ENCODE measurements around the gene ALG8. TPM values are rescaled to one million over a fixed set of nuclear protein-coding genes. Genes with fewer than 3 reads are reported as not detected.

ALG8 gene
- total and polyA plus RNA-seq, 2 experiments from 2014 or later: 94.3 to 130 TPM

- H3K27me3 Mint-ChIP-seq (ENCODE audit: insufficient read depth, low read depth, poor library complexity): peaks cover 1% of the 10 kb centered on the region
- no peaks in the 10 kb centered on the region for H3K27me3 ChIP-seq (ENCODE audit: insufficient read depth)
- H3K9me2 ChIP-seq (ENCODE audit: insufficient read depth): no peaks in the 10 kb centered on the region
- H3K4me3 ChIP-seq: no peak overlapping the region
- TF ChIP-seq ZNF114 (CRISPR knock-in tag; IDR thresholded peaks at IDR 0.05) (no peak), NANOG (IDR thresholded peaks at IDR 0.05; ENCODE audit: borderline replicate concordance) (no peak), ZNF331 (CRISPR knock-in tag; IDR thresholded peaks at IDR 0.05; ENCODE audit: low read depth) (no peak), CTCF (conservative IDR thresholded peaks at IDR 0.05; ENCODE audit: low read depth in 2 of 2) (no peak), STAT1 (IDR thresholded peaks at IDR 0.05; ENCODE audit: unreplicated experiment) (no peak), CREB1 (CRISPR knock-in tag; IDR thresholded peaks at IDR 0.05; ENCODE audit: low read depth) (no peak), POLR2AphosphoS5 (IDR thresholded peaks at IDR 0.05; ENCODE audit: low read depth) (no peak), ETS1 (IDR thresholded peaks at IDR 0.05) (no peak)
- H3F3A ChIP-seq (replicated peaks; ENCODE audit: low read depth): no peaks in the 10 kb centered on the region
- H3K9me3 Mint-ChIP-seq: no peaks in the 10 kb centered on the region
- H3K27ac ChIP-seq (ENCODE audit: low read depth): no peak overlapping the region
- no peak overlapping the region for H3K27ac Mint-ChIP-seq
- H3K79me2 ChIP-seq (replicated peaks; ENCODE audit: insufficient read depth): no peaks in the 10 kb centered on the region
- ATAC-seq (no peak), DNase-seq (ENCODE audit: low spot score) (no peak)
- peaks cover 47% of the 10 kb centered on the region for H3K36me3 Mint-ChIP-seq (ENCODE audit: low read depth)
- no peaks in the 10 kb centered on the region for H4K20me1 ChIP-seq (replicated peaks; ENCODE audit: insufficient read depth)
- H3K4me2 ChIP-seq: no peak overlapping the region
- H3K4me3 Mint-ChIP-seq: no peak overlapping the region
- no peak overlapping the region for H2AFZ ChIP-seq
- H3K36me3 ChIP-seq (ENCODE audit: insufficient read depth): peaks cover 41% of the 10 kb centered on the region; the same call in 1 of the 2 replicates
- H3K4me1 ChIP-seq (ENCODE audit: insufficient read depth): no peaks in the 10 kb centered on the region
- no peaks in the 10 kb centered on the region for H3K4me1 Mint-ChIP-seq
Observed at GRCh38 chr11:78112582-78113275, 26.7 kb downstream of the ALG8 start.

- TF ChIP-seq CREB1 (CRISPR knock-in tag; IDR thresholded peaks at IDR 0.05; ENCODE audit: low read depth) (no peak), CTCF (conservative IDR thresholded peaks at IDR 0.05; ENCODE audit: low read depth in 2 of 2) (no peak), STAT1 (IDR thresholded peaks at IDR 0.05; ENCODE audit: unreplicated experiment) (no peak), JUNB (IDR thresholded peaks at IDR 0.05; ENCODE audit: unreplicated experiment) (no peak), EZH2 (IDR thresholded peaks at IDR 0.05; ENCODE audit: low read depth, unreplicated experiment) (no peak), NANOG (IDR thresholded peaks at IDR 0.05; ENCODE audit: borderline replicate concordance) (no peak)
- DNase-seq (ENCODE audit: low spot score): no peak
- no peaks in the 10 kb centered on the region for H3K4me1 Mint-ChIP-seq
- H3K4me3 Mint-ChIP-seq: no peak overlapping the region
- H3K27ac Mint-ChIP-seq: no peak overlapping the region
- H3K4me2 ChIP-seq: no peak overlapping the region
- no peaks in the 10 kb centered on the region for H3K79me2 ChIP-seq (replicated peaks; ENCODE audit: insufficient read depth)
- H3K27me3 Mint-ChIP-seq (ENCODE audit: insufficient read depth, low read depth, poor library complexity): peaks cover 1% of the 10 kb centered on the region
- no peaks in the 10 kb centered on the region for H3F3A ChIP-seq (replicated peaks; ENCODE audit: low read depth)
- no peaks in the 10 kb centered on the region for H3K27me3 ChIP-seq (ENCODE audit: insufficient read depth)
- H3K9me3 Mint-ChIP-seq: no peaks in the 10 kb centered on the region
- no peak overlapping the region for H2AFZ ChIP-seq
- H3K4me3 ChIP-seq: no peak overlapping the region
- H3K36me3 Mint-ChIP-seq (ENCODE audit: low read depth): peaks cover 45% of the 10 kb centered on the region
- no peaks in the 10 kb centered on the region for H4K20me1 ChIP-seq (replicated peaks; ENCODE audit: insufficient read depth)
- peaks cover 41% of the 10 kb centered on the region; the same call in 1 of the 2 replicates for H3K36me3 ChIP-seq (ENCODE audit: insufficient read depth)
- no peak for ATAC-seq
- no peaks in the 10 kb centered on the region for H3K9me2 ChIP-seq (ENCODE audit: insufficient read depth)
- no peak overlapping the region for H3K27ac ChIP-seq (ENCODE audit: low read depth)
- no peaks in the 10 kb centered on the region for H3K4me1 ChIP-seq (ENCODE audit: insufficient read depth)
Observed at GRCh38 chr11:78111298-78111697, 28.1 kb downstream of the ALG8 start.

Data from GM23338 (cell line).